Measurements from ENCODE around the gene ESPN.
"Not testable (repeated sequence)": the region's sequence is repeated elsewhere in the genome, so short reads cannot be mapped to it uniquely, and the experiment has no call there.

ESPN gene

DNA sequence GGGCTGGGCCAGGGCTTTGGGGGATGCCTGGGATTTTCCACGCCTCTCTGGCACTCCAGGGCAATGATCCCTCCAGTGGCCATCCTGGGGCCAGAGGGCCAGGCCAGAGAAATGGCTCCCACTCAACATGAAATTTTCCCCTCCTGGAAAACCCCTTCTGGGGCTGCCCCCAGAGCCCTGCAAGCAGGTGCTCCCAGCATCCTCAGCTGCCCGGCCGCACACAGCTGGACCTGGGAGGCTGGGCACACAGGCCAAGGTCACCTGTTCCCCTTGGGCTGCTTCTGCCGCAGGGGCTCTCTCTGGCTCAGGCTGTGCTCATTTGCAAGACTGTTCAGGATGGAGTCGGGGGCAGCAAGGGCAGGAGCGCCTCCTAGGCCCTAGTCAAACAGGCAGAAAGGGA, 3.9 kb downstream of the ESPN start:
- not testable (repeated sequence) for DNase-seq

DNA sequence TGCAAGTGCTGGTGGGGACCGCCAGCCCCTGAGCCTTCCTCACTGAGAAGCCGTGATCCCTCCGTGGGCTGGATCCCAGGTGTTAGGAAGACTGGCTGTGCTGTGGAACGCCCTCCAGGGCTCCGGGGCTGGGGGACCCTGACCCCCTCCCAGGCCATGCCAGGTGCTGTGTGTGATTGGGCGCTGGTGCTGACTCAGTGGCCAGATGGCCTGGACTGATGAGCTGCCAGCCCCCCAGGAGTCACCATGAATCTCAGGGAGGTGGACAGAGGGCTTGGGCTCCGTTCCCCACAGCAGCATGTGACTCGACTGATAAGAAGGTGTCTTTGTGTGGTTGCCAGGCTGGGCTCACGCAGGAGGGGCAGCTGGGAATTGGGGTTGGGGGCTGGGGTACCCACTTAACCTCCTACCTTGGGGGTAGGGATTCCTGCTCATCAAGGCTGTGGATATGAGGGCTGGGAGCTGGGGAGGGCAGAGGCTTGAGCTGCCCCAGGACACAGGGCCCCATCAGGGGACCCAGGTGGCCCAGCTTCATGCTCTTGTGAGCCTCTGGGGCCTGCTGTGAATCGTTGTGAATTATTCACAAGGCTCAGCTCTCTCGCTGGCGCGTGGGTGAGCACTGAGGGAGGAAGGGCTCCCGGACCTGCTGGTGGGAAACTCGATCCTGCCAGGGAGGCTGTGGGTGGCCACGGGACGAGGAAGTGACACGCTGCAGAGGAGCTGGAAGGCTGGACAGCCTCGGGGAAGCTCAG, 5.3 kb downstream of the ESPN start:
- DNase-seq, result not testable (repeated sequence)

DNA sequence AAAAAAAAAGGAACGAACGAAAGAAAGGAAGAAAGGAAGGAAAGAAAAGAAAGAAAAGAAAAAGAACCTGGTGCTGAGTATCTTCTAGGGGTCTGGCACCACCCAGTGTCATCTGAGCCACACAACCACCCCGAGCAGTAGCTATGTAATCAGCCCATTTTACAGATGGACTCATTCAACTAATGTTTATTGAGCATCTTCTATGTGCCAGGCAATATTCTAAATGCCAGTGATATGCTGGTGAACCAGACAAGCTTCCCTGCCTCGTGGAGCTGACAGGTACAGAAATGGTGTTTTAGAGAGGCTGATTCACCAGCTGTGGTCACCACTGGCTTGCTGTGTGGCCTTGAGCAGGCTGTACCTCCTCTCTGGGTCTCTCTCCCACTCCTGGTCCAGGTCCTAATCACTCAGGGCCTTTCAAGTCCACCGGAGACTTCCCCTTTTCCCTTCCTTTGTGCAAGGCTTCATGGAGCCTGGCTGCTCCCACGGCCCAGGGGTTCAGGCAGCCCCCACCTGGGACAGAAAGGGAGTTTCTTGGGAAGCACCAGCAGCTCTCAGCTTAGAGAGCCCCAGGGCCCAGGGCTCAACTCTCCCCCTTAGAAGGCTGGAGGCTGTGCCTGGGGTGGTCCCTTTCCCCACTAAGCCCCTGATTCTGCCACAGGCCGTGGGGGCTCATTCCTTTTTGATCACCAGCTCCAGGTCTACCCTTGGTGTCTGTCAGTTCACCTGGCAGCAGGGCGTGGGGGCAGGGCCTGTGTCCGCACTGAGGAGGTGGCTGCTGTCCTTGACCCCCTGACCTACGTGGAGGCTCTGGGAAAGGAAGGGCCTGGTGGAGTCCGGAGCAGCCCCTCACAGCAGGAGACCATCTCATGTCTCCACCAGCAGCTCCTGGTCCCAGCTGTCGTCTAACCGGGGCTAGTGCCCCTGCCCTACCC, 7.3 kb downstream of the ESPN start:
- not testable (repeated sequence) for DNase-seq

DNA sequence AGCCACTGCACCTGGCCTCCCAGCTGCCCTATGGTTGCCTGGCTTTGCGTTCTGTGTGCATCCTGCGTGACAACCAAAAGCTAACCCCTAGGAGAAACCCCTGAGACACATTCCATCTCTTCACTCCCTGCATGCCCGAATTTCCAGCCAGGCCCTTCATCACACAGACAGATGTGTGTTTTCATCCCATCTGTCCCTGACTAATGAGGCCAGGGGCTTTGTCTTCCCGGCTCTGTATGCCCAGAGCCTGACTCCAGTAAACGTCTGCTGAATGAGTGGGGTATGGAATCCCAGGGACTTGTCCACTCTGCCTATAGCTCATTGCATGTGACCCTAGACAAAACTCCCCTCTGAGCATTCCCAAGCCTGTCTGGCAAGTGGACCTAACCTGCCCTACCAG, 9.6 kb downstream of the ESPN start:
- no peak for DNase-seq

DNA sequence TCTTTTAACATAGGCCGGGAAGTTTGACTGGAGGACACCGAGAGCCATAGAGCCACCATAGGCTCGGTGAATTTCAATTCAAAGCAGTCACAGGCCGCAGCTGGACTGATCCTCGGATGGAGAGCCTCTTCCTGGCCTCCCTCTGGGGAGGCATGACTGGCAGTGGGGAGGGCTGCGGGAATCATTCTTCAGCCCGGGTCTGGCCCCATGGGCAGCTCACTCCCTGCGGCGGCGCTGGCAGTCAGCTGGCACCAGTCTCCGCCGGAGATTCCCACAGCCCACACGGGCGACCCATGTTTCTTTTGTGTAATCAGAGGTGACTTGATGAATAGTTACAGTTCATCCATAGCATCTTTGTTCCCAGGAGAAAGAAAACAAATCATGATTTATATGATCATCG, 10.6 kb downstream of the ESPN start:
- DNase-seq, result no peak

DNA sequence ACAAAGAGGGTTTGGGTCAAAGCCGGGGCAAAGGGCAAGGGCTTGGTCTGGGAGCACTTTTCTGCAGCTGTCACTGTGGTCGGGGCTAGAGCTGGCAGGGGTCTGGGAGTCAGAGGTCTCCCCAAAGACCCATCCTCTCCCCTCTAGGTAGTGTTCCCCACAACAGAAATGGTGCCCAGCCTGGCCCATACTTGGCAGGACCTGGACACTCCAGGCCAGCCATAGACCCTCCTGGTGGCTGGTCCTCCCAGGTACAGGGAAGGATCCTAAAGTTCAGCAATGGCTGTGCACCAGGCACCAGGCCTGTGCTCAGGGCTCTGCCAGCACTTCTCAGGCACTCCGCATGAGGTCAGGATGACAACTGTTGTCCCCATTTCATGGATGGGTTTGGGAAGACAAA, 11.0 kb downstream of the ESPN start:
- no peak for DNase-seq

DNA sequence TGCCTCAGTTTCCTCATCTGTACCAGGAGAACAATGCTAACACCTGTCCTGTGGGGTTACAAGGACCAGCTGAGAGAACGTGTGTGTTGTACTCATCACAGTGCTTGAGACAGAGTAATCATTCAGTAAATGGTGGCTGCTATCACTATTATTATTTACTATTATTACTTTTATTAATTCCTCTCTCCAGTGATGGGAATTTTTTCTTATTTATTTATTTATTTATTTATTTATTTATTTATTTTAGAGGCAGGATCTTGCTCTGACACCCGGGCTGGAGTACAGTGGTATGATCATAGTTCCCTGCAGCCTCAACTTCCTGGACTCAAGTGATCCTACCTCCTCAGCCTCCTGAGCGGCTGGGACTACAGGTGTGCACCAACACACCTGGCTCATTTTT, 11.7 kb downstream of the ESPN start:
- DNase-seq, result not testable (repeated sequence)

DNA sequence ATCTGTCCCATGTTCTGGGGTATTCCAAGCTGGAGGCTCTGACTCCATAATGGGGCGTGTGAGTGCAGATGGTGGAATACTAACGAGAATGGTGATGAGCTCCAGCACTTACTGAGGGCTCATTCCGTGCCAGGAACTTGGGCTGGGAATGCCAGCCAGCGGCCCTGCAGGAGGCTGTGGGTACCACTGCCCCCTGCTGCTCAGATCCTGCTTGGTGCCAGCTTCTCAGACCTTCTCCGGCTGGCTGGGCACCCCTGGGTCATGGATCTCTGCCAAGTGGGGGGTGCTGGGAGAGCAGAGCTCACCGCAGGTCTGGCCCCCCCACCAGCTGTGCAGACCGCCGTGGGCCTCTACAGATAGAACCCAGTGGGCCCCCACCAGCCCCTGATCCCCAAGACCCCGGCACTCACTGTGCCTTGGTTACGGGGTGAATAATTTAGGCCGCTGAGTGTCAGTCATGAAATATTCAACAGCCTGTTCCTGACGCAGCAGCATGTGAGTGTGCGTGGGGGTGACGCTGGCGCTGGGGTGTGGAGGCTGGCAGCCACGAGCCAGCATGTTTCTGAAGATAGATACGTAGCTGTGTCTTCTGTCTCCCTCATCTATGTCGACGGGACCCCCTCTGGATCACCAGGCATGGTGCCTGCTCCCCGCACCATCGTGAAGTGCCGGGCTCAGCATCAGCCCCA, 12.6 kb downstream of the ESPN start:
- DNase-seq, result not testable (repeated sequence)

DNA sequence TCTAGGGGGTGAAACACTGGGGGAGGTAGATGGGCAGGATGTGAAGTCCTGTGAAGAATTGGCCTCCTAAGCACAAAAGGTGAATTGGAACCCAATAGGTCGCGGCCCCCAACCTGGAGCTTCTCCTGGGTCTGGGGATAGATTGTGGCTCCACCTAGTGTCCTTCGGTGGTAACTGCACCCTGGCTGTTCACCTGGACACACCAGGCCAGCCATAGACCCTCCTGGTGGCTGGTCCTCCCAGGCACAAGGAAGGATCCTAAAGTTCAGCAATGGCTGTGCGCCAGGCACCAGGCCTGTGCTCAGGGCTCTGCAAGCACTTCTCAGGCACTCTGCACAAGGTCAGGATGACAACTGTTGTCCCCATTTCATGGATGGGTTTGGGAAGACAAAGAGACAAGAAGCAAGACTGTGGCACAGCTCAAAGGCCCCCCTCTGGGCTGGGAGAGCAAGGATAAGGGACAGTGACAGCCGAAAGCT, 13.5 kb downstream of the ESPN start:
- DNase-seq, result peak; percentile 59 to 65

DNA sequence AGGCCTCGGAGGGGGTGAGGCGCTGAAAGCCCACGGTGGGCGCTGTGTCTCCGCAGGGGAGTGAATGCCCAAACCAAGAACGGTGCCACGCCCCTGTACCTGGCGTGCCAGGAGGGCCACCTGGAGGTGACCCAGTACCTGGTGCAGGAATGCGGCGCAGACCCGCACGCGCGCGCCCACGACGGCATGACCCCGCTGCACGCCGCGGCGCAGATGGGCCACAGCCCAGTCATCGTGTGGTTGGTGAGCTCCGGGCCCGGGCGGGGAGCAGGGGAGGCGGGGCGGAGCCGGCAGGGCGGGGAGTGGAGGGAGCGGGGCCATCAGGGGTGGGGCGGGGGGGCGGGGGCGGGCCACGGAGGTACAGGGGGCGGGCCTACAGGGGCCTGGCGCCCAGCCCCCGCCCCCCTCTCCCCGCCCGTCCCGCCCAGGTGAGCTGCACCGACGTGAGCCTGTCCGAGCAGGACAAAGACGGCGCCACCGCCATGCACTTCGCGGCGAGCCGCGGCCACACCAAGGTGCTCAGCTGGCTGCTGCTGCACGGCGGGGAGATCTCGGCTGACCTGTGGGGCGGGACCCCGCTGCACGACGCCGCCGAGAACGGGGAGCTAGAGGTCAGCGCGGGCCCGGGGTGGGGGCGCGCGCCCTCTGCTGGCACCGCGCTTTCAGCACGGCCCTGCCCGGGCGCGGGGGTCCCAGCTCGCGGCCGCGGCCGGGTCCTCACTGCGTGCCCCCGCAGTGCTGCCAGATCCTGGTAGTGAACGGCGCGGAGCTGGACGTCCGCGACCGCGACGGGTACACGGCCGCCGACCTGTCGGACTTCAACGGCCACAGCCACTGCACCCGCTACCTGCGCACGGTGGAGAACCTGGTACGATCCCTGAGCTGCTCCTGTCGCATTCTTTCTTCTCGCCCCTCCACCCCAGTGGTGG, 15.9 kb downstream of the ESPN start:
- DNase-seq, result peak; percentile 69

DNA sequence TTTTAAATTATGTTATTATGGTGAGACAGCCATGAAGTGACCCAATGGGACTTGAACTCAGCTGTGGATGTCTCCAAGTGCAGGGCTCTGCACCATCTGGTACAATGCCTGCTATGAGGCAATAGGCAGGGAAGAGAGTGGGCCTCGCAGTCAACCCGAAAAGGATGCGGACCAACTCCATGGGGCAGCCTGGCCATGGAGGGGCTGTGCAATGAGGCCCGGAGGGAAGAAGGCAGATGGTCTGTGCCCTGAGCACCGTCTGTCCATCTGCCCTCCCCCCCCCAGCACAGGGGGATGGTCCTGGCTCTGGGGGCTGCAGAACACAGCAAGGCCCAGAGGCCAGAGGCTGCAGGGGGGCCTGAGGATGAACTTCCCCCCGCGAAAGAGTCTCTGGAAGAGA, 17.0 kb downstream of the ESPN start:
- no peak for DNase-seq

DNA sequence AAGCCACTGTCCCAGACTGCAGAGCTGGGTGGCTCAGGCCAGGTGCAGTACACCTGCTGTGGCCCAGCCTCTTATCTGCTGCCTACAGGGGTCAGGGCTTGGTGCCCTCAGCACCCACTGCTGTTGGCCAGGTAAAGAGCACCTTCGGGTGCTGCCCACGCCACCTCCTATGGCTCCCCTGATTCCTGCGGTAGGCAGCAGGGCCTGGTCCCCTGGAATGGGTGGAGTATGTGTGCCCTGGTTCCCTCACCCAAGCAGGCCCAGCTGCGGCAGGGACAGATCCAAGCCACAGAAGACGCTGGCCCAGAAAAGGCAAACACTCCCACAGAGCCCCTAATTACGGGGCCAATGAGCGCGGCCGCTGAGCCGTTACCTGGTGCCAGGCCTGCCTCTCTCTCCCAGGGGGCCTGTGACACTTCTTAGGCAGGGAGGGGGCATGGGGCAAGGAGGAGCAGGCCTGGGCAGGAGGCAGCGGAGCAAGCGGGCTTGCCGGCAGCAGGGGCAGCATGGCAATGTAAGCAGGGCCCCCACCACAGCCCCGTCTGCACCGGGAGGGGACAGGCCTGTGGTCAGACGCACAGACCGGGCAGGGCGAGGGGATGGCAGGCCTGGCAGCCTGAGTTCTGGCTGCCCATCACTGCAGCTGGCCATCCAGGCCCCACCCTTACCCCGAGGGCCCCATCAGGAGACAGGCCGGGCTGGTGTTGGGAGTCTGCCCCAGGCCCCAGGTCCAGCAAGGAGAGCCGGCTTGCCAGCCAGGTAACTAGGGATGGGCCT, 19.0 kb downstream of the ESPN start:
- DNase-seq, result no peak

DNA sequence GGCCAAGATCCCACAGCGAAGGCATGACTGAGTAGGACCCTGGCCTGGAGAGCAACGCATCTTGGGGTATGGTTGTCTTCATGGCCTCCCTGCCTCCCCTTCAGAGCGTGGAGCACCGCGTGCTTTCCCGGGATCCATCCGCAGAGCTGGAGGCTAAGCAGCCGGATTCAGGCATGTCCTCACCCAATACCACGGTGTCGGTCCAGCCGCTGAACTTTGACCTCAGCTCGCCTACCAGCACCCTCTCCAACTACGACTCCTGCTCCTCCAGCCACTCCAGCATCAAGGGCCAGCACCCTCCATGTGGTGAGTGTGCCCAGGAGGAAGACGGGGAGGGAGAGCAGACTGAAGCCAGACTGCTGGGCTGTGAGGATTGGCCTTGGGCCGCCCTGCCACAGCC, 19.8 kb downstream of the ESPN start:
- no peak for DNase-seq

DNA sequence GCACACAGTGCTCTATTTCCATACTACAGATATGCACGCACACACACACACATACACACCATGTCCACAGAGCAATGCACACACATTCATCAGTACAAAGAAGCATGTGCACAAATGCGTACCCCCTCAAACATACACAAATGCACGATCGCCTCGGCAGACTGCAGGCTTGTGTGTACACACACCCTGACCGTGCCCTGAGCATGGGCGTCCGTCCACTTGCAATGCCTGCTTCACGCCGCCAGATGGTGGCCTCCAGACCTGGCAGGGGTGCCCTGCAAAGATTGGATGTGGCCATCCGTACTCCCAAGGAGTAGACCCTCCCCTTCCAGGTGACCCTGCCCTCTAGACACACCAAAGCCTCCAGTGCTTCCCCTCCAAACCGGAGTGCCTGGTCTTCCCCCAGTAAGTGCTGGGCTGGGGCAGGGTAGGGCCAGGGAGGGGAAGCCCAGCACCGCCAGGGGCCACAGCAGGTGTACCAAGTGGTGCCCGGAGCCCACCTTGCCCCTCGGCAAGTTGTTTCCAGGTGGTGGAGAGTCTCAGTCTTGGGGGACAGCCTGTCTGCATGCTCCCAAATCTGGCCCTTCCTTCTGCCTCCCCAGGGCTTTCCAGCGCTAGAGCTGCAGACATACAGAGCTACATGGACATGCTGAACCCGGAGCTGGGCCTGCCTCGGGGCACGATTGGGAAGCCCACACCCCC, 20.6 kb downstream of the ESPN start:
- no peak for DNase-seq

DNA sequence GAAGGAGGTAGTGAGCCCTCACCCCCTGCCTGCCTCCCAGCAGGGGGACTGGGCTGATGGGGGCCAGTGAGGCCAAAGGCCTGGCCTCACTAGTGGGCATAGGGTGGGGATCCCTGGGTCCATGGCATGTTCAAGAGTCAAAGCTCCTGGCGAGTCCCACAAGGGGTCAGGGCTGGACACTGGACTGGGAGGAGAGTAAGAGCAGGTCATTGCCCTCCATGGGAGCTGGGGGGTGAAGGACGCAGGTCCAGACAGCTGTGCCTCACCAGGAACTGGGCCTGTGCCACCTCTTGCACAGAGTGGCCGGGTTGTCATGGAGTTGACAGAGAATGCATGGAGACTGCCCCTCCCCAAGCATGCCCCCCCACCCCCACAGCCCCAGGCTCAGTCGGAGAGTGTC, 21.4 kb downstream of the ESPN start:
- not testable (repeated sequence) for DNase-seq

DNA sequence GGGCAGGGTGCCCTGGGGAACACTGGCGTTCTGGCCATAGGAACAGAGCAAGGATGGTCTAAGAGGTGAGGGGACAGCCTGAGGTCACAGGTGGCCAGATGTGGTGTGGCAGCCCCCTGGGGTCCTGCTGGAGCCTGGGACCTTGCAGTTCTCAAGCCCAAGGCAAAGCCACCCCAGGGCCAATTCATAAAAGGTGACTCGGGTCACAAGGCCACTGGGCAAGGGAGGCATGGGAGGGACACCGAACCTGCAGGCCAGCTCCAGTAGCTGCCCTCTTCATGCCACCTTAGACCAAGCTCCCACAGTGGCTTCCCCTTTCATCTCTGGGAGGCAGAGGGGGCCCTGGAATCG, 22.1 kb downstream of the ESPN start:
- DNase-seq, result no peak

DNA sequence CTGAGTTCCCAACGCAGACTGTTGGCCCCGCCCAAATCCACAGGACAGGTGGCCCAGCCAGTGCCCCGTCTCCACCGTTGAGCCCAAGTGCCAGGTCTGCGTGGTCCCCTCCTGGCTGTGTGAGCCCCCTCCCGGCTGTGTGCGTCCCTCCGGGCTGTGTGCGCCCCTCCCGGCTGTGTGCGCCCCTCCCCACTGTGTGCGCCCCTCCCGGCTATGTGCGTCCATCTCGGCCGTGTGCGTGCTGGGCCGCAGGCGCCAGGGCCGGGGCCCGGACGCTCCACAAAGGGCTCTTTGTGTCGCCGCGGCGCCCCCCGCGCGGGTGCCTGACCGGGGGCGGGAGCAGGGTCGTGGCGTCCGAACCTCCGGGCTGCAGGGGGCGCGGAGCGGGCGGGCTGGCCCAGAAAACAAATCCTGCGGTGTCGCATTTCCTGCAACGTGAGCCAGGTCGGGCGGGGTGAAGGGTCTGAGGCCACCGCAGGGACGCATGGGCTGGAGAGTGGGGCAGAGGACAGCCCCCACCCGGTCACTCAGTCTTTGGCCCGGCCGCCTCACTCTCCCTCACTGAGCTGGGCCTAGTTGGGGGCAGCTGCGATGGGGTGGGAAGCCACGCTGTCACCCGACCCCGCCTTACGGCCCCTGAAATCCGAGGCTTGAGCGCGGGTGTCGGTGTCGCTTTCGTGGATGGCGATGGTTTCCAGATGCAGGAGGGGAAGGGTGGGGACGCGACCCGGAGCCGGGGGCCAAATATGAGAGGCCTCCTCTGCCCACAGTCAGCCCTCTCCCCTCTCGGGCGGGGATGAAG, 22.6 kb downstream of the ESPN start:
- DNase-seq, result no peak

DNA sequence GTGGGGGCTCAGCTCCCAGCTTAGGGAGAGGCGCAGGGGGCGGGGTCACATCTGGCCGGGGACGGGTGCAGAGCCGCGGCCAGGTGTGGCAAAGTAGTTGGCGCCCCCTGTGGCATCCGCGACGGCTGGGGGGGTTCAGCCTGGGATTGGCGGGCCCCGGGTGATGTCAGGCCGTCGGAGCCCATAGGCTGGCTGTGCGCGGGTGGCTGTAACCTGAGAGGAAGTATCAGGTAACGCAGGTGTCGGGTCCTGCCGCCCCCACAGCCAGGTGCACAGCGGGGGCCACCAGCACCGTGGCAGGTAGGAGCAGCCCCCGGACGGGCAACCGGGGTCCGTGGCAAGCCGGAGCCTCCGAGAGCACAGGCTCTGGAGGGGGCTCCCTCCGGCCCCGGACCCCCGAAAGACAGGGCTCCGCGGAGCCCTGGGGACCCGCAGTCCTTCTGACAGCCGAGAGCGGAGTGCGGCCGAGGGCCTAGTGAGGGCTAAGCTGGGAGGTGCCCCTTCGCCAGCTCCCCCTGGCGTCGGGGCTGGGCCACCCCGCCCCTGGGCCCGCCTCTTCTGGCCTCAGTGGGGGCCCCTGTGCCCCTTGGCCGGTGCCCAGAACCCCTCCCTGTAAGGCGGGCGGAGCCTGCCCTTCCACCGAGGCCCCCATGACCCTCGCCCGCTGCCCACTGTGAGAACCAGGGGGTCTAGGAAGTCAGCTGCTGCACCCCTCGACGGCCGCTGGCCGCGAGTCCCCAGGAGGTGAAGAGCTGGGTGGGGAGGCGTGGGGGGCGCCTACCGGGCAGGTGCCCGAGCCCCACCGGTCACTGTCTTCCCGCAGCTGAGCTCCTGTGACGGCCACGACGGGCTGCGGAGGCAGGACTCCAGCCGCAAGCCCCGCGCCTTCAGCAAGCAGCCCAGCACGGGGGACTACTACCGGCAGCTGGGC, 23.5 kb downstream of the ESPN start:
- DNase-seq, result peak in 1 of 2 experiments; percentile 38

Data from stimulated activated CD4-positive, alpha-beta T cell treated with anti-CD3 and anti-CD28 coated beads, Interleukin-4, amount 100 ng/mL, for 4 hours (primary cell).